GM21619 (cell line): ENCODE results near the gene WDR26.

ENCODE experiments used
- ATAC-seq: cut with Tn5 transposase; IDR thresholded peaks from one replicate; pipeline ENCODE4 v1.9.1; 2021; ENCODE audit not compliant: unreplicated experiment

Gene WDR26

GRCh38 chr1:224393294-224393693 lies 41.3 kb downstream of the WDR26 start:
- no peak for ATAC-seq

GRCh38 chr1:224392411-224393249 lies 42.0 kb downstream of the WDR26 start:
- ATAC-seq, result no peak

GRCh38 chr1:224390517-224390916 lies 44.1 kb downstream of the WDR26 start:
- ATAC-seq, result no peak

GRCh38 chr1:224387943-224388342 lies 46.7 kb downstream of the WDR26 start:
- no peak for ATAC-seq

GRCh38 chr1:224387302-224387912 lies 47.2 kb downstream of the WDR26 start:
- ATAC-seq, result no peak

- ATAC-seq, result no peak
These were observed 51.4 kb downstream of the WDR26 start for GRCh38 chr1:224383218-224383617.

- ATAC-seq, result no peak
These were observed 52.6 kb downstream of the WDR26 start for GRCh38 chr1:224381880-224382548.

GRCh38 chr1:224380003-224380402 lies 54.6 kb downstream of the WDR26 start:
- peak; percentile 61 for ATAC-seq

- ATAC-seq, result peak; percentile 33
These were observed 55.6 kb downstream of the WDR26 start for GRCh38 chr1:224378855-224379631.

- peak; percentile 72 for ATAC-seq
These were observed 57.0 kb downstream of the WDR26 start for GRCh38 chr1:224377676-224378006.

GRCh38 chr1:224375059-224375458 lies 59.5 kb downstream of the WDR26 start:
- no peak for ATAC-seq

GRCh38 chr1:224373008-224373590 lies 61.5 kb downstream of the WDR26 start:
- ATAC-seq, result no peak

- peak; percentile 65 for ATAC-seq
These were observed 66.2 kb downstream of the WDR26 start for GRCh38 chr1:224368409-224368808.

GRCh38 chr1:224359207-224359606 lies 75.4 kb downstream of the WDR26 start:
- ATAC-seq, result no peak

GRCh38 chr1:224358237-224358636 lies 76.4 kb downstream of the WDR26 start:
- no peak for ATAC-seq

GRCh38 chr1:224357626-224358124 lies 76.9 kb downstream of the WDR26 start:
- ATAC-seq, result no peak

- ATAC-seq, result peak; percentile 99
These were observed 77.6 kb downstream of the WDR26 start, which contains the start of gene CNIH4 for GRCh38 chr1:224356685-224357625. CNIH4 (plus strand) TSS chr1:224356879; CDS start chr1:224356925, 46 bp downstream.

GRCh38 chr1:224353975-224354925 lies 80.3 kb downstream of the WDR26 start:
- no peak for ATAC-seq
